Transverse colon (tissue), 4 donors: ENCODE data around the gene PRSS57.

Source experiments
- EP300 ChIP-seq: sonication (generic); formaldehyde crosslinking; IDR thresholded peaks from one replicate; pipeline ENCODE4 v1.6.1; 2017; ENCODE audit warnings: antibody characterized with exemption, low read depth
- POLR2A ChIP-seq: fragments of 450-650 bp; IDR thresholded peaks from one replicate; pipeline ENCODE4 v1.6.1; 2016; ENCODE audit warnings: antibody characterized with exemption, mild to moderate bottlenecking, moderate library complexity
- POLR2AphosphoS5 ChIP-seq, 3 donors: sonication (generic); formaldehyde crosslinking; IDR thresholded peaks; one replicate each; pipeline ENCODE4 v1.6.1; 2016; ENCODE audit warnings: antibody characterized with exemption in 3 of 3
- TF ChIP-seq, protein P1 (sequence below), 5 experiments: fragments of 200-600 bp in 3 of 5; fragments of 450-650 bp in 2 of 5; sonication (generic) in 3 of 5; IDR thresholded peaks; 1 replicate in 2 of 5; 2 replicates in 3 of 5; pipeline ENCODE4 v1.5.1; 2016 to 2017; ENCODE audit warnings: antibody characterized with exemption in 5 of 5, inconsistent platforms in 3 of 5, mild to moderate bottlenecking in 2 of 5, moderate library complexity in 1 of 5

DNA sequence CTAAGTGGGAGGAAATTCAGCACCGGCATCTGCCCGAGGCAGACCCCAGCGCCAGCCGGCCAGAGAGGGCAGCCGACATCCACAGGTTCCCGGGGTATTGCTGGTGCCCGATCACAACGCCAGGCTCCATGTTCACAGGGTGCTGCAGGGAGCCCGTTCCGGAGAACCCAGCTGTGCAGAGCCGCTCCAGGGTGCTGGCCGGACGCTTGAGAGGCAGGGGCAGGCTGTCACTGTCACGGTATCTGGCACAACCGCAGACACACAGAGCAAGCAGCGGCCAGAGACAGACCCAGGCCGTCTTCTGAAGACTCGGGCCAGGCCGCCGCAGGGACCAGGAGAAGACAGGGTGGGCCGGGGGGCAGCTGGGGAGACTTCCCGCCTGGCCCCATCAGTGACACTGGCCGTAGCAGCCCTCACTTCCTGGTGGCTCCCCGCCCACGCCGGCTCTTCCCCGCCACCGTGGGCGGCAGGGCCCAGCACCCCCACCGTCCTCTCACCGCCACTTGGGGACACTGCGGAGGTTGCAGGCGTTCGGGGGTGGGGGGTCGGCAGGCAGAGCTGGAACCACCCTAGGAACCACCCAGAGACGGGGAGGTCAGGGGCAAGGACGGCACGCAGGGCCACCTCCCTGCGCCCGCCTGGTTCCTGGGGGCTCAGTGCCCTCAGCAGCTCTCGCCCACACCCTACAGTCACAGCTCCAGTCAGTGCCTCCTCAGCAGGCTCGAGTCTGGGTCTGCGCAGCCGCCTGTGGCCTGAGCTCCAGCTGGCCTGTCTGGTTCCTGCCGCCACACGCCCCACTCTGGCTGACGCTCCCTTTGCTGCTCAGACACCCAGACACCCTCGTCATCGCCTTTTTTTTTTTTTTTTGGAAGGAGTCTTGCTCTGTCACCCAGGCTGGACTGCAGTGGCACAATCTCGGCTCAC, 36.1 kb downstream of the PRSS57 start:
- TF ChIP-seq POLR2A: no peak
- TF ChIP-seq, protein P1, sequence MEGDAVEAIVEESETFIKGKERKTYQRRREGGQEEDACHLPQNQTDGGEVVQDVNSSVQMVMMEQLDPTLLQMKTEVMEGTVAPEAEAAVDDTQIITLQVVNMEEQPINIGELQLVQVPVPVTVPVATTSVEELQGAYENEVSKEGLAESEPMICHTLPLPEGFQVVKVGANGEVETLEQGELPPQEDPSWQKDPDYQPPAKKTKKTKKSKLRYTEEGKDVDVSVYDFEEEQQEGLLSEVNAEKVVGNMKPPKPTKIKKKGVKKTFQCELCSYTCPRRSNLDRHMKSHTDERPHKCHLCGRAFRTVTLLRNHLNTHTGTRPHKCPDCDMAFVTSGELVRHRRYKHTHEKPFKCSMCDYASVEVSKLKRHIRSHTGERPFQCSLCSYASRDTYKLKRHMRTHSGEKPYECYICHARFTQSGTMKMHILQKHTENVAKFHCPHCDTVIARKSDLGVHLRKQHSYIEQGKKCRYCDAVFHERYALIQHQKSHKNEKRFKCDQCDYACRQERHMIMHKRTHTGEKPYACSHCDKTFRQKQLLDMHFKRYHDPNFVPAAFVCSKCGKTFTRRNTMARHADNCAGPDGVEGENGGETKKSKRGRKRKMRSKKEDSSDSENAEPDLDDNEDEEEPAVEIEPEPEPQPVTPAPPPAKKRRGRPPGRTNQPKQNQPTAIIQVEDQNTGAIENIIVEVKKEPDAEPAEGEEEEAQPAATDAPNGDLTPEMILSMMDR (IDR thresholded peaks at IDR 0.05): no peak
- TF ChIP-seq POLR2AphosphoS5 (IDR thresholded peaks at IDR 0.05): no peak
- no peak for TF ChIP-seq EP300
